Stimulated activated CD4-positive, alpha-beta T cell treated with anti-CD3 and anti-CD28 coated beads, Interleukin-2, amount 100 ng/mL, for 48 hours (primary cell): ENCODE data around the gene ABCC6.
"Not testable (repeated sequence)": the region's sequence is repeated elsewhere in the genome, so short reads cannot be mapped to it uniquely, and the experiment has no call there.

Experiments
- DNase-seq, 2 donors: peaks; one replicate each; pipeline ENCODE4 v3.0.0-alpha.2; 2020

Gene ABCC6

GRCh38 chr16:16107839-16108238 is 115.5 kb downstream of the ABCC6 start:
- no peak for DNase-seq

DNA sequence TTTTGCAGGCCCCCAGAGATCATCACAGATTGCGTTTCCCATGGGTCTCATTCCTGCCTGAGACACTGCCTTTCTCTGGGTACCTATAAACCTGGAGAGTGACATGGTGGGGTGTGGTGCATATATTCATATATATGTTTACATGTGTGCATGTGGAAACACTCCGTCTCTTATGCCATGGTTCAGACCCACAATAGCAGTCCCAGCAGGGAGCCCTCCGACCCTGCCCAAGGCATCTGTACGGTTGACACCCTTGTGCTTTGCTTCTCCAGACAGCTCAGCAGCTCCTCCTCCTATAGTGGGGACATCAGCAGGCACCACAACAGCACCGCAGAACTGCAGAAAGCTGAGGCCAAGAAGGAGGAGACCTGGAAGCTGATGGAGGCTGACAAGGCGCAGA is 116.8 kb downstream of the ABCC6 start:
- no peak for DNase-seq

DNA sequence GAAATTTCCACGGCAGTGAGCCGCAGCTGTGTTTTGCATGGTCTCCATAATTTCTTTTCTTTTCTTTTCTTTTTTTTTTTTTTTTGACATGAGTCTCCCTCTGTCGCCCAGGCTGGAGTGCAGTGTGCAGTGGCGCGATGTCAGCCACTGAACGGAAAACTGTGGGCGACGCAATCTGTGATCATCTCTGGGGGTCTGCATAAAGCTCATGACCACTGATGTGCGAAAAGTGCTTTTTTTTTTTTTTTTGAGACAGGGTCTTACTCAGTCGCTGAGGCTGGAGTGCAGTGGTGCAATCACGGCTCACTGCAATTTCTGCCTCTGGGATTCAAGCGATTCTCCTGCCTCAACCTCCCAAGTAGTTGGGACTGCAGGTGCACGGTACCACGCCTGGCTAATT is 117.6 kb downstream of the ABCC6 start:
- DNase-seq = no peak

DNA sequence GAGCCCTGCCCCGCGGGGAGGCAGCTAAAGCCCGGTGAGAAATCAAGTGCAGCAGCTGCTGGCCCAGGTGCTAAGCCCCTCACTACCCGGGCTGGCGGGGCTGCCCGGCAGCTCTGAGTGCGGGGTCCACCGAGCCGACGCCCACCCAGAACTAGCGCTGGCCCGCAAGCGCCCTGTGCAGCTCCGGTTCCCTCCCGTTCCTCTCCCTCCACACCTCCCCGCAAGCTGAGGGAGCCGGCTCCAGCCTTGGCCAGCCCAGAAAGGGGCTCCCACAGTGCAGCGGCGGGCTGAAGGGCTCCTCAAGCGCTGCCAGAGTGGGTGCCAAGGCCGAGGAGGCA is 118.5 kb downstream of the ABCC6 start:
- DNase-seq = not testable (repeated sequence)

GRCh38 chr16:16104132-16104803 is 119.0 kb downstream of the ABCC6 start:
- DNase-seq = not testable (repeated sequence)

DNA sequence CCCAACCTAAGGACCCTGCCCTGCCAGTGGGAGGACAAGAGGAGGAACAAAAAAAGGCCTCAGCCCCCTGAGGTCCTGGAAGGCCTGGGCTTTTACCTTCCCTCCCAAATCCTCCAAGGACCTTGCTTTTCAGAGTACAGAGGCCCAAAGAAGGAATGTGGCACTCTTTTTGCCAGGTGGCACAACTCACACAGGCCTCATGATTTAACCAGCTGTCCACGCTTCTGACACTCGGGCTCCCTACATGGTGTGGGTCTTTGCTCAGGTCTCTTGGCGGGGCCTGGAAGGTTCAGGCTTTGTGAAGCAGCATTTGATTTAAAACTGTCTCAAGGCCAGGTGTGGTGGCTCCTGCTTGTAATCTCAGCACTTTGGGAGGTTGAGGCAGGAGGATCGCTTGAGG is 120.6 kb downstream of the ABCC6 start:
- DNase-seq = no peak

DNA sequence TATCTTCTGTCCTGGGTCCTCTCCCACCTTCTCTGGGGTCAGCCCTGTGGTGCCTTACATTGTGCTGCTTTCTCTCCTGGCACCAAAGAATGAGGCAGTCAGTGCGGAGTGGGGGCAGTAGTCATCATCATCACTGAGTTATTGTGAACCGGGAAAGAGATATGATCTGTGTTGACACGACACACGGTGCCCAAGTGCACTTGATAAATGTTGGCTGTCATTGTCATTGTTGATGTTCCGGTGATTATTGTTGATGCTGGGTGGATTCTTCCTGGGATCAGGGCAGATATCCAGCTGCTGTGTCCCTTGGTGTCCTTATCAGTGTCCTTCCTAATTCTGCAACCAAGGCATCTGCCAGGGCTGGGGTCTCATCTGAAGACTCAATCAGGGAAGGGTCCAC is 121.7 kb downstream of the ABCC6 start:
- no peak for DNase-seq

GRCh38 chr16:16100631-16101030 is 122.7 kb downstream of the ABCC6 start:
- DNase-seq = no peak

- no peak for DNase-seq
These were observed 124.0 kb downstream of the ABCC6 start for GRCh38 chr16:16099320-16099719.
